ENCODE measurements around the gene GNAS.

- no peak for TF ChIP-seq CTCF (IDR thresholded peaks at IDR 0.05; ENCODE audit: low read depth, low read length)
- no peak for TF ChIP-seq MYC (IDR thresholded peaks at IDR 0.05; ENCODE audit: low read depth, low read length)
- no peak for TF ChIP-seq POLR2A (IDR thresholded peaks at IDR 0.05; ENCODE audit: extremely low read depth, insufficient read length)
Measured at GRCh38 chr20:58839991-58840747, 12.3 kb upstream of the GNAS start.
